GM12873 (cell line): Measurements from ENCODE around the gene C8G.

Experiments
- TF ChIP-seq, protein P1 (sequence below): IDR thresholded peaks from 2 replicates; pipeline ENCODE4 v1.5.1; 2012; ENCODE audit warnings: low read depth, mild to moderate bottlenecking, moderate library complexity, low read length, control low read depth; ENCODE audit not compliant: insufficient read depth; ENCODE audit errors: missing control alignments

Gene C8G

DNA sequence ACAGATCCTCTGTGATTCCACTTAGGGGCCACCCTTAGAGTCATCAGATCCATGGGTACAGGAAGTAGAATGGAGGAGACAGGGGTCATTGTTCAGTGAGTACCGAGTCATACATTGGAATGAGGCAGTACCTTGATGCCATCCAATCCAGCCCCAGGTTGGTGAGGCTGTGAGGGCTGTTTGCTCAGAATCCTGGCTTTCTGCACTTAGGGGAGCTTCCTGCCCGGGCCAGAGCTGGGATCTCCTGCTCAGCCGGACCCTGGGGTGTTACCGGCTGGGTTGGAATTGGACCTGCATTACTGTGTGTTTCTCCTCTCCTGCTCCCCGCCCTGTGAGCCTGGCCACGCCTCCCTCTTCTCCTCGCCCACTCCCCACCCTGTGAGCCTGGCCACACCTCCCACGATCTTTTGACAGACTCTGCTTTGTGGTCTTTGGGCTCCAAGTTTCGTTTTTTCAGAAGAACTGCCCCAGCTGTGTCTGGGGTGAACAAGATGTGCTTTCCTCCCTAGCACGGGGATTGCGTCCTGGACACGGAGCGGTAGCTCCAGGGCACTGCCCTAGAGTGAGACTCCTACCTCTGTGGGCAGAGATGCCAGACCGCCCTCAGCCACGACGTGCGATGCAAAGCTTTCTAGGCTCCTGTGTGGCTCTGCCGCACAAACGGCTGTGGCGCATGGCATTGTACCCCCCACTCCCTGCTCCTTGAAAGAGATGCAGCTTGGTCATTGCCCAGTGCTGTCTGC lies 43.4 kb upstream of the C8G start:
- TF ChIP-seq, protein P1, sequence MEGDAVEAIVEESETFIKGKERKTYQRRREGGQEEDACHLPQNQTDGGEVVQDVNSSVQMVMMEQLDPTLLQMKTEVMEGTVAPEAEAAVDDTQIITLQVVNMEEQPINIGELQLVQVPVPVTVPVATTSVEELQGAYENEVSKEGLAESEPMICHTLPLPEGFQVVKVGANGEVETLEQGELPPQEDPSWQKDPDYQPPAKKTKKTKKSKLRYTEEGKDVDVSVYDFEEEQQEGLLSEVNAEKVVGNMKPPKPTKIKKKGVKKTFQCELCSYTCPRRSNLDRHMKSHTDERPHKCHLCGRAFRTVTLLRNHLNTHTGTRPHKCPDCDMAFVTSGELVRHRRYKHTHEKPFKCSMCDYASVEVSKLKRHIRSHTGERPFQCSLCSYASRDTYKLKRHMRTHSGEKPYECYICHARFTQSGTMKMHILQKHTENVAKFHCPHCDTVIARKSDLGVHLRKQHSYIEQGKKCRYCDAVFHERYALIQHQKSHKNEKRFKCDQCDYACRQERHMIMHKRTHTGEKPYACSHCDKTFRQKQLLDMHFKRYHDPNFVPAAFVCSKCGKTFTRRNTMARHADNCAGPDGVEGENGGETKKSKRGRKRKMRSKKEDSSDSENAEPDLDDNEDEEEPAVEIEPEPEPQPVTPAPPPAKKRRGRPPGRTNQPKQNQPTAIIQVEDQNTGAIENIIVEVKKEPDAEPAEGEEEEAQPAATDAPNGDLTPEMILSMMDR, result no peak

DNA sequence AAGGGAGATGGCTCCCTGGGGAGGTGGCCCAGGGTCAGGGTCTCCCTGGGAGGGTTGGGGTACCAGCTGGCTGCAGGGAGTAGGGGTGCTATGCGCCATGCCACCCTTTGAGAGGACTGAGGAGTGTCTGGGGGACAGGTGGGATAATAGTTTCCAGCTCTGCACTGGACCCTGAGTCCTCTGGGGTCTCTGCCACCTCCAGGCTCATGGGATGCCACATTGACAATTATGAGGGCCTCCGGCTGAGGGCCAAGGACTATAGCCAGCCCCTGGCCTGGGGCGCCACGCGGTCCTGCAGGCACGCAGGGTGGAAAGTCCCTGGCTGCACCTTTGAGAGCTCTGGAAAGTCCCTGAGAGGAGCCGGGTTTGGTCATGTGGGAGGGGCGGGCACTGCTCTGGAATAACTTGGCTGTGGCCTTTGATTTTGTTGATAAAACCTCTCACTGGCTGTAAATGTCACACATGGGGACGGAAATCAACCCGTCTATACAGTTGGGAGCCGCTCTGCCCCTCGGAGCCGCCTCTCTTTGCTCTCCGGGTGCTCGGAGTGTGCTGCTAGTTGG lies 42.7 kb upstream of the C8G start:
- TF ChIP-seq, protein P1, result no peak

DNA sequence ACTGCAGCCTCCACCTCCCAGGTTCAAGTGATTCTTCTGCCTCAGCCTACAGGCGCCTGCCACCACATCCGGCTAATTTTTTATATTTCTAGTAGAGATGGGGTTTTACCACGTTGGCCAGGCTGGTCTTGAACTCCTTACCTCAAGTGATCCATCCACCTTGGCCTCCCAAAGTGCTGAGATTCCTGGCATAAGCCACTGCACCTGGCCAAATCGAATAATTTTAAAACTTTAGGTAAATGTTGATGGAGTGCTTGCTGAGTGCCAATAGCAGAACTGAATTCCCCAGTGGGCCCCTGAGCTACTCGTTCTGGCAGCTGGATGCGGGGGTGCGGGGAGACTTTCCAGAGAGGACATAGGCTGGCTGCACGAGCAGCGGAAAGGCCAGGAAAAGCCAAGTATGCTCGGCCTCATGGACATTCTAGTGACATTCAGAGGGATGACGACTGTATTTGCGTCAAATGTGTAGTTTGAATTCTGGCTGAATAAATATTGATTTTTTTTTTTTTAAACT lies 41.9 kb upstream of the C8G start:
- TF ChIP-seq, protein P1, result no peak

- TF ChIP-seq, protein P1, result no peak
Measured at GRCh38 chr9:136906266-136906665, 38.8 kb upstream of the C8G start.

- TF ChIP-seq, protein P1, result no peak
Measured at GRCh38 chr9:136907011-136907914, 37.8 kb upstream of the C8G start.

DNA sequence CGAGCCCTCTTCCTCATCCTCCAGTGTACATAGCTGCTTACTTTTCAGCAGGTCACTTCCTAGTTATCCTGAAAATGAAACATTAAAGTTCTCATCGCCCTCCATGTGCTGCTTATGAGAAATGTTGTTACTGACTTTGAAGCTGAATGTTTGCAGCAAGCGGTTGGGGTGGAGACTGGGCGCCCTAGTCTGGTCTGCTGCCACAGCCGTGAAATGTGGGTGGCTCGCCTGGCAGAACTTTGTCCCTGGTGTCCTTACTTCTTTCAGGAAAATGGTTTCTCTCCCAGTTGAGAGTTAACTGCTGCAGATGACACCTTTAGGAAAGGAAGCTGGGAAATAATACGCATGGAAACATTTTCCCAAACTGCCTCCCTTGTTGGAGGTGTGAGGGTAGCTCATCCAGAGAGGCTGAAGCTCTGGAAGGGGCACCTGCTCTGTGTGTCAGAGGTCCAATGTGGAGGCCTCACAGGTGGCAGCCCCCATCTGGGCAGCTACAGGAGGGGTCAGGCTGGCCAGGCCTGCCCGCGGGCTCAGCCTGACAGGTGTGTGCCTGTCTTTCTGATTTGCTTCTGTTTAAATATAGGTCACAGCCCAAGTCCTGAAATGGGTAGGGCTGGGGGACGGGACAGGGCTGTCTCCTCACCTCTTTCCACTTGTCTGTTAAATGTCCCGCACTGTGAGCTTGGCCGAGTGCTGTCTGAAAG lies 34.7 kb upstream of the C8G start:
- TF ChIP-seq, protein P1, result no peak
